Esophagus (tissue), 2 donors: ENCODE data around the gene DEFB124. TPM values are rescaled to one million over a fixed set of nuclear protein-coding genes. Genes with fewer than 3 reads are reported as not detected.
"Not testable (repeated sequence)": the region's sequence is repeated elsewhere in the genome, so short reads cannot be mapped to it uniquely, and the experiment has no call there.

Experiments used
- H3K27ac ChIP-seq, 2 donors: one replicate each; pipeline ENCODE4 v1.5.1; 2013; ENCODE audit warnings: low read depth in 2 of 2, mild to moderate bottlenecking in 2 of 2, inconsistent platforms in 1 of 2, low read length in 1 of 2, moderate library complexity in 1 of 2
- H3K27me3 ChIP-seq, 2 donors: one replicate each; pipeline ENCODE4 v1.6.1; 2013; ENCODE audit warnings: low read length in 2 of 2, control low read depth in 1 of 2, mild to moderate bottlenecking in 1 of 2; ENCODE audit not compliant: insufficient read depth in 2 of 2, control insufficient read depth in 1 of 2
- H3K36me3 ChIP-seq, 2 donors: one replicate each; pipeline ENCODE4 v1.6.1; 2013; ENCODE audit warnings: low read length in 1 of 2; ENCODE audit not compliant: control insufficient read depth in 2 of 2, insufficient read depth in 2 of 2
- H3K4me1 ChIP-seq, 2 donors: one replicate each; pipeline ENCODE4 v1.6.1; 2013; ENCODE audit warnings: low read length in 1 of 2; ENCODE audit not compliant: control insufficient read depth in 2 of 2, insufficient read depth in 2 of 2
- H3K4me3 ChIP-seq, 2 donors: one replicate each; pipeline ENCODE4 v1.5.1; 2013; ENCODE audit warnings: low read length in 2 of 2, mild to moderate bottlenecking in 2 of 2, low read depth in 1 of 2, moderate library complexity in 1 of 2
- H3K9me3 ChIP-seq, 2 donors: one replicate each; pipeline ENCODE4 v1.6.1; 2013; ENCODE audit warnings: mild to moderate bottlenecking in 2 of 2, low read depth in 1 of 2, low read length in 1 of 2, moderate library complexity in 1 of 2; ENCODE audit not compliant: control insufficient read depth in 2 of 2, insufficient read depth in 1 of 2
- WGBS, 2 donors: extraction: QIAGEN DNeasy Blood & Tissue Kit; methylation state at CpG; one replicate each; pipeline ENCODE4 v1.1.7; 2013; 5-methylcytosine and 5-hydroxymethylcytosine counted together
- polyA plus RNA-seq, 2 donors: library from polyadenylated mRNA; stranded (reverse); fragments of 200-250 nt; gene quantifications; one replicate each; pipeline ENCODE4 v1.2.3, GENCODE V29; 2013
- donor health status: healthy with polysubstance abuse.
- donor health status: Bipolar disorder and iron deficiency.

Gene DEFB124, protein sequence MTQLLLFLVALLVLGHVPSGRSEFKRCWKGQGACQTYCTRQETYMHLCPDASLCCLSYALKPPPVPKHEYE
- under 1 TPM in 1 of 2 donors, not detected in 1; 0.16 TPM for polyA plus RNA-seq

- H3K4me3 ChIP-seq: peak within 1 kb of the TSS; percentile 1 to 42
- no peaks in the 10 kb centered on the region for H3K9me3 ChIP-seq
- peak within 1 kb of the TSS; percentile 25 to 30 for H3K27ac ChIP-seq
- H3K36me3 ChIP-seq: no peaks in the 10 kb centered on the region
- H3K4me1 ChIP-seq: peaks cover 3 to 4% of the 10 kb centered on the region in 2 donors
- WGBS, 2 donors: 4 to 6% methylated on average over 28 to 33 of the region's 33 CpGs
- peaks cover 0 to 8% of the 10 kb centered on the region in 2 donors for H3K27me3 ChIP-seq
Observed at GRCh38 chr20:31474758-31475427, at the start of gene DEFB124, which contains the start of gene REM1. DEFB124 (minus strand) TSS chr20:31475127; CDS start chr20:31473013, 2,114 bp downstream. REM1 (plus strand) TSS chr20:31475288; CDS start chr20:31476446, 1,158 bp downstream.

GRCh38 chr20:31523361-31524283, 48.7 kb upstream of the DEFB124 start:
- Histone ChIP-seq H3K27me3 (no peaks in the 10 kb centered on the region), H3K36me3 (peaks cover 0 to 11% of the 10 kb centered on the region in 2 donors), H3K4me1 (peaks cover 0 to 2% of the 10 kb centered on the region in 2 donors), H3K4me3 (no peak overlapping the region), H3K9me3 (no peaks in the 10 kb centered on the region), H3K27ac (no peak overlapping the region)
- WGBS, 2 donors: 85 to 88% methylated on average over 8 of the region's 8 CpGs

GRCh38 chr20:31522731-31523130, 47.8 kb upstream of the DEFB124 start:
- Histone ChIP-seq H3K9me3 (no peaks in the 10 kb centered on the region), H3K27me3 (no peaks in the 10 kb centered on the region), H3K4me3 (no peak overlapping the region), H3K4me1 (peaks cover 0 to 2% of the 10 kb centered on the region in 2 donors), H3K36me3 (peaks cover 0 to 9% of the 10 kb centered on the region in 2 donors), H3K27ac (no peak overlapping the region)
- 86 to 87% methylated on average over 6 of the region's 6 CpGs for WGBS, 2 donors

GRCh38 chr20:31521267-31521666, 46.3 kb upstream of the DEFB124 start:
- H3K9me3 ChIP-seq, H3K4me3 ChIP-seq, H3K36me3 ChIP-seq, H3K27me3 ChIP-seq: not testable (repeated sequence)
- H3K4me1 ChIP-seq: peaks cover 2 to 15% of the 10 kb centered on the region in 2 donors
- peak overlapping the region in 1 of 2 donors; percentile 17 for H3K27ac ChIP-seq
- 84% methylated on average over 7 of the region's 7 CpGs for WGBS, 2 donors

GRCh38 chr20:31517373-31517772, 42.4 kb upstream of the DEFB124 start:
- H3K27ac ChIP-seq: peak overlapping the region; percentile 26 to 79
- no peaks in the 10 kb centered on the region for H3K27me3 ChIP-seq
- H3K4me1 ChIP-seq: peaks cover 10 to 28% of the 10 kb centered on the region in 2 donors
- no peak overlapping the region for H3K4me3 ChIP-seq
- H3K36me3 ChIP-seq: no peaks in the 10 kb centered on the region
- WGBS, 2 donors: 52 to 60% methylated on average over 4 of the region's 4 CpGs
- H3K9me3 ChIP-seq: no peaks in the 10 kb centered on the region

- peak overlapping the region; percentile 26 to 79 for H3K27ac ChIP-seq
- no peaks in the 10 kb centered on the region for H3K9me3 ChIP-seq
- no peaks in the 10 kb centered on the region for H3K36me3 ChIP-seq
- H3K4me3 ChIP-seq: peak overlapping the region in 1 of 2 donors; percentile 21
- H3K4me1 ChIP-seq: peaks cover 10 to 28% of the 10 kb centered on the region in 2 donors
- 74 to 86% methylated on average over 2 of the region's 2 CpGs for WGBS, 2 donors
- H3K27me3 ChIP-seq: no peaks in the 10 kb centered on the region
Observed at GRCh38 chr20:31516651-31517050, 41.7 kb upstream of the DEFB124 start.

GRCh38 chr20:31516166-31516565, 41.2 kb upstream of the DEFB124 start:
- Histone ChIP-seq H3K27me3 (no peaks in the 10 kb centered on the region), H3K4me1 (peaks cover 10 to 28% of the 10 kb centered on the region in 2 donors), H3K36me3 (no peaks in the 10 kb centered on the region), H3K4me3 (peak overlapping the region in 1 of 2 donors; percentile 90), H3K27ac (peak overlapping the region; percentile 35 to 79), H3K9me3 (no peaks in the 10 kb centered on the region)
- 76 to 90% methylated on average over 4 of the region's 4 CpGs for WGBS, 2 donors

GRCh38 chr20:31515775-31516107, 40.8 kb upstream of the DEFB124 start:
- Histone ChIP-seq H3K36me3 (no peaks in the 10 kb centered on the region), H3K4me3 (peak overlapping the region; percentile 90 to 96), H3K4me1 (peaks cover 10 to 28% of the 10 kb centered on the region in 2 donors), H3K9me3 (no peaks in the 10 kb centered on the region), H3K27ac (peak overlapping the region; percentile 35 to 62), H3K27me3 (no peaks in the 10 kb centered on the region)
- 59 to 78% methylated on average over 3 of the region's 3 CpGs for WGBS, 2 donors

GRCh38 chr20:31515072-31515774, 40.3 kb upstream of the DEFB124 start:
- H3K4me3 ChIP-seq: peak overlapping the region; percentile 90 to 96
- no peaks in the 10 kb centered on the region for H3K9me3 ChIP-seq
- no peaks in the 10 kb centered on the region for H3K27me3 ChIP-seq
- peak overlapping the region; percentile 41 to 89 for H3K27ac ChIP-seq
- peaks cover 10 to 28% of the 10 kb centered on the region in 2 donors for H3K4me1 ChIP-seq
- H3K36me3 ChIP-seq: no peaks in the 10 kb centered on the region
- 10 to 14% methylated on average over 4 of the region's 4 CpGs for WGBS, 2 donors
